Suprapubic skin (tissue), 4 donors: ENCODE results near the gene ARHGDIG.

Source experiments
- EP300 ChIP-seq: sonication (generic); formaldehyde crosslinking; IDR thresholded peaks from one replicate; pipeline ENCODE4 v1.6.1; 2017; ENCODE audit warnings: antibody characterized with exemption
- POLR2A ChIP-seq, 2 donors: fragments of 450-650 bp; IDR thresholded peaks; one replicate each; pipeline ENCODE4 v1.6.1; 2017; ENCODE audit warnings: antibody characterized with exemption in 2 of 2, mild to moderate bottlenecking in 2 of 2, moderate library complexity in 2 of 2
- POLR2AphosphoS5 ChIP-seq, 3 donors: sonication (generic); formaldehyde crosslinking; IDR thresholded peaks; one replicate each; pipeline ENCODE4 v1.6.1; 2017; ENCODE audit warnings: antibody characterized with exemption in 3 of 3
- TF ChIP-seq, protein P1 (sequence below), 2 donors: fragments of 200-600 bp in 1 of 2; fragments of 450-650 bp in 1 of 2; sonication (generic) in 1 of 2; IDR thresholded peaks; one replicate each; pipeline ENCODE4 v1.5.1; 2016 to 2019; ENCODE audit warnings: antibody characterized with exemption in 2 of 2, mild to moderate bottlenecking in 1 of 2, moderate library complexity in 1 of 2

- TF ChIP-seq, protein P1, sequence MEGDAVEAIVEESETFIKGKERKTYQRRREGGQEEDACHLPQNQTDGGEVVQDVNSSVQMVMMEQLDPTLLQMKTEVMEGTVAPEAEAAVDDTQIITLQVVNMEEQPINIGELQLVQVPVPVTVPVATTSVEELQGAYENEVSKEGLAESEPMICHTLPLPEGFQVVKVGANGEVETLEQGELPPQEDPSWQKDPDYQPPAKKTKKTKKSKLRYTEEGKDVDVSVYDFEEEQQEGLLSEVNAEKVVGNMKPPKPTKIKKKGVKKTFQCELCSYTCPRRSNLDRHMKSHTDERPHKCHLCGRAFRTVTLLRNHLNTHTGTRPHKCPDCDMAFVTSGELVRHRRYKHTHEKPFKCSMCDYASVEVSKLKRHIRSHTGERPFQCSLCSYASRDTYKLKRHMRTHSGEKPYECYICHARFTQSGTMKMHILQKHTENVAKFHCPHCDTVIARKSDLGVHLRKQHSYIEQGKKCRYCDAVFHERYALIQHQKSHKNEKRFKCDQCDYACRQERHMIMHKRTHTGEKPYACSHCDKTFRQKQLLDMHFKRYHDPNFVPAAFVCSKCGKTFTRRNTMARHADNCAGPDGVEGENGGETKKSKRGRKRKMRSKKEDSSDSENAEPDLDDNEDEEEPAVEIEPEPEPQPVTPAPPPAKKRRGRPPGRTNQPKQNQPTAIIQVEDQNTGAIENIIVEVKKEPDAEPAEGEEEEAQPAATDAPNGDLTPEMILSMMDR (IDR thresholded peaks at IDR 0.05): no peak
- TF ChIP-seq POLR2A (IDR thresholded peaks at IDR 0.05) (no peak), POLR2AphosphoS5 (IDR thresholded peaks at IDR 0.05) (no peak), EP300 (no peak)
These were observed 7.9 kb downstream of the ARHGDIG start for GRCh38 chr16:287981-288920.
